GM06990 (cell line): ENCODE measurements around the gene CXorf58.

ENCODE experiments used
- DNase-seq: peaks from one replicate; pipeline ENCODE4 v3.0.0-alpha.2; 2011; ENCODE audit not compliant: insufficient read length; ENCODE audit errors: extremely low read depth
- H3K27me3 ChIP-seq: replicated peaks from 2 replicates; pipeline ENCODE4 v1.6.0; 2011; ENCODE audit warnings: low read length; ENCODE audit not compliant: control insufficient read depth, insufficient read depth
- H3K36me3 ChIP-seq: 2 replicates; pipeline ENCODE4 v1.5.1; 2011; ENCODE audit warnings: low read length; ENCODE audit not compliant: control insufficient read depth, insufficient read depth
- H3K4me3 ChIP-seq: replicated peaks from 2 replicates; pipeline ENCODE4 v1.5.1; 2011; ENCODE audit warnings: low read depth, mild to moderate bottlenecking, control low read depth, low read length
- CTCF ChIP-seq: IDR thresholded peaks from 2 replicates; pipeline ENCODE4 v1.5.1; 2011; ENCODE audit warnings: low read length, control low read depth, mild to moderate bottlenecking, inconsistent platforms; ENCODE audit not compliant: insufficient read depth, poor library complexity, severe bottlenecking

Gene CXorf58

GRCh38 chrX:23926015-23926414 is 18.2 kb downstream of the CXorf58 start:
- Histone ChIP-seq H3K36me3 (no peaks in the 10 kb centered on the region), H3K27me3 (no peaks in the 10 kb centered on the region), H3K4me3 (no peak overlapping the region)
- TF ChIP-seq CTCF, result no peak
- no peak for DNase-seq

GRCh38 chrX:23930894-23931604 is 23.2 kb downstream of the CXorf58 start:
- DNase-seq, result no peak
- TF ChIP-seq CTCF, result no peak
- H3K36me3 ChIP-seq, result no peaks in the 10 kb centered on the region
- no peaks in the 10 kb centered on the region for H3K27me3 ChIP-seq
- H3K4me3 ChIP-seq, result no peak overlapping the region

GRCh38 chrX:23932046-23932445 is 24.2 kb downstream of the CXorf58 start:
- H3K4me3 ChIP-seq, result no peak overlapping the region
- TF ChIP-seq CTCF, result no peak
- no peaks in the 10 kb centered on the region for H3K27me3 ChIP-seq
- DNase-seq, result no peak
- no peaks in the 10 kb centered on the region for H3K36me3 ChIP-seq

GRCh38 chrX:23935106-23935505 is 27.3 kb downstream of the CXorf58 start:
- TF ChIP-seq CTCF, result no peak
- H3K4me3 ChIP-seq, result no peak overlapping the region
- H3K36me3 ChIP-seq, result no peaks in the 10 kb centered on the region
- DNase-seq, result no peak
- no peaks in the 10 kb centered on the region for H3K27me3 ChIP-seq

- H3K27me3 ChIP-seq, result no peaks in the 10 kb centered on the region
- DNase-seq, result no peak
- no peak for TF ChIP-seq CTCF
- no peak overlapping the region for H3K4me3 ChIP-seq
- no peaks in the 10 kb centered on the region for H3K36me3 ChIP-seq
These were observed 28.4 kb downstream of the CXorf58 start for GRCh38 chrX:23936180-23936579.

GRCh38 chrX:23937100-23937499 is 29.3 kb downstream of the CXorf58 start:
- H3K36me3 ChIP-seq, result no peaks in the 10 kb centered on the region
- no peak for DNase-seq
- H3K4me3 ChIP-seq, result no peak overlapping the region
- H3K27me3 ChIP-seq, result no peaks in the 10 kb centered on the region
- no peak for TF ChIP-seq CTCF
